GM21515 (cell line): ENCODE results near the gene CDH23.

Source experiments
- ATAC-seq: cut with Tn5 transposase; IDR thresholded peaks from one replicate; pipeline ENCODE4 v1.9.1; 2021; ENCODE audit not compliant: unreplicated experiment

Gene CDH23

GRCh38 chr10:71511206-71511605 lies 114.5 kb downstream of the CDH23 start:
- ATAC-seq = no peak

GRCh38 chr10:71512312-71512711 lies 115.6 kb downstream of the CDH23 start:
- ATAC-seq = no peak

DNA sequence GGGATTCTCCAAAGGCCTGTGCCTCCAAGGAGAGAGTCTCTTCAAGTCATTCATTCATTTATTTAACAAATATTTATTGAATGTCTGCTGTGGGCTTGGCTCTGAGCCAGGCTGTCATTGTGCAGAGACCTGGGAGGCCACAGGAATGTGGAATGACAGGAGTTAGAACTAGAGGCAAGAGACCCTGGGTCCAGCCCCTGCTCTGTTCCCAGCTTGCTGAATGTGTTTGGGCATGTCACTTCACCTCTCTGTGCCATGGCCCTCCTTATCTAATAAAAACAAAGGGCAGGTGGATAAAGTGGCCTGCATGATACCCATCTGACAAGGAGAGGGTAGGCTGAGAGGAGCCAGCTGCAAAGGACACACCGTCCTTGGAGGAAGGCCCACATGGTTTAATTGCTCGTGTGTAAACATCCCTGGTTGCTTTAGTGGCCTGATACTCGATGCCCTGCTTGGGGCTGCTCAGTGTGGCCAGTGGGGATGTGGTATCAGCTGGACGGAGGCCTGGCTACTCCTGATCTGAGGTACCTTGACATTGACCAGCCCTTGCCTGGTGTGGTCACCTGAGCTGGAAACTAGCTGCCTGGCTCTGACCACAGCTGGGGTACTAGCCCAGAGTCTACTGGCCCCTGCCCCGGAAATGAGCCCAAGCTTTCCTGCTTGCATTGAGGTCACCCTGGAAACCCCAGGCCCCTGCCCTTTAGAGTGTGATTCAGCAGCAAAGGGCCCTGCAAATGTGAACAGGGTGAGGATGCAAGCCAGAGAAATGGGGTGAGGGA lies 116.2 kb downstream of the CDH23 start:
- no peak for ATAC-seq

GRCh38 chr10:71513540-71513853 lies 116.8 kb downstream of the CDH23 start:
- ATAC-seq = no peak

GRCh38 chr10:71513936-71514335 lies 117.2 kb downstream of the CDH23 start:
- ATAC-seq = no peak

- no peak for ATAC-seq
Measured at GRCh38 chr10:71515531-71516172, 118.9 kb downstream of the CDH23 start.

DNA sequence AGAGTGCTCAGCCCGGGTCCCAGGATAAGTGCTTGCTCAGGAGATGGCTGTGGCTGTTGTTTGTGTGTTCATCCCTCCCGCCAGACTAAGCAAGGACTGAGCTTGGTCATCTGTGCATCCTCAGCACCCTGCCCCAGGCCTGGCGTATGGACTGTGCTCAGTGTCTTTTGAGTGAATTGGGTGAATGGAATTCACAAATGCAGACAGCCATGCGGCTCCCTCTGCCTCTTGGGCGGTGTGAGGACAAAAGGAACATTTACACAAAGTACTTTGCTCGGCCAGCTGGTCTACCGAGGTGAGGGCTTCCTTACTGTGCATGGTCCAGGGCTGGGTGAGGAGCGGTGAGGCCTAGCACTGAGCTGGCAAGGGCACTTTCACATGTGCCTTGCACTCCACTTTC lies 120.2 kb downstream of the CDH23 start:
- ATAC-seq = no peak

DNA sequence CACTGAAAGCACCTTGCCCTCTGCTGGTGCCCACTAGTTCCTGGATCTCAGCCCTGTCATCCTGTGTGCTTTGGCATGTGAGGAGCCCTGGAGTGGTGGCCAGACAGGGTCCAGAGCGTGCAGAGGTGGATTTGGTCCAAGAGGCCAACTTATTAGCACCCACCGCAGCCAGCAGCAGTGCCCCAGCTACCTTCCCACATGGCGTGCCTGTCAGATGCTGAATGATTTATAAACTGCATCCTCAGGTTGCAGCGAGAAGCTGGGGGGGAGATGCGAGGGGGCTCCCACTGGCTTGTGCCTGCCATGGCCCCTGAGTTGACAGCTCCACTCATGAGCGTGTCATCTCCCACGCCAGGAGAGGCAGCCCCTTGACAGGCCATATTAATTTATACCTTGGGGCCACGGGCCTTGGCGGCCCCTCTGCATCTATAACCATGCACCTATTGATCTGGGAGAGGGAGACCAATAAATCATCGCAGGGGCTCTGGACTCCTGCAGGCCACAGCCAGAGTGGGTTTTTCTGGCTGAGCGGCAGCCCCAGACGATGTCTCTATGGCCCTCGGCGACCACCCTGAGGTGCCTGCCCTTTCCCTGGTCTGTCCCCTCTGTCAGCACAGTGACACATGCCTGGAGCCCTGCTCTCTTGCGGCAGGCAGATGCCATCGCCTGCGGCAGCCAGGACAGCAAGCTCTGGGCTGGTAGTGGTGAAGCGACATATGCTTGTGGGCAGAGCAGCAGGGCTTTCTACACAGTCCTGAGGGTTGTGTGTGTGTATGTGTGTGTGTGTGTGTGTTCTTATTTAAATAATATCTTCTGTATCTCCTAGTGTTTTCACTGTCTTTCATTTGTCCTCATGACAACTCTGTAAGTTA lies 120.8 kb downstream of the CDH23 start:
- no peak for ATAC-seq

DNA sequence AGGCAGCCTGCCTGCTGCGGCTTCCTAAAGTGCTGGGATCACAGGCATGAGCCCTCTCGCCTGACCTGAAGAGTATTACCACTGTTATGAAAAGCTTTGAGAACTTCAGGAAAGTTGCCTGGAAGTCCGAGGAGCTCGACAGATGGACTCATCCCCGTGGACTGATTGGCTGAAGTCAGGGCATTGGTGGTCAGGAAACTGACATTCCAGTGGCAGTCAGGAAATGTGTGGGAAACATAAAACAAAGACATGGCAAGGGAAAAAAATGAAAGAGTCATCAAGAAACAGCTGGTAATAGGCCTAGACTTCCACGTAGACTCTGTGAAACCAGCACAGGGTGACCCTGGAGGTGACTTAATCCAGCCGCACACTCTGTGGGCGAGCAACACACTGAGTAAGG lies 123.3 kb downstream of the CDH23 start:
- ATAC-seq = no peak

GRCh38 chr10:71521504-71522441 lies 125.1 kb downstream of the CDH23 start:
- ATAC-seq = no peak

DNA sequence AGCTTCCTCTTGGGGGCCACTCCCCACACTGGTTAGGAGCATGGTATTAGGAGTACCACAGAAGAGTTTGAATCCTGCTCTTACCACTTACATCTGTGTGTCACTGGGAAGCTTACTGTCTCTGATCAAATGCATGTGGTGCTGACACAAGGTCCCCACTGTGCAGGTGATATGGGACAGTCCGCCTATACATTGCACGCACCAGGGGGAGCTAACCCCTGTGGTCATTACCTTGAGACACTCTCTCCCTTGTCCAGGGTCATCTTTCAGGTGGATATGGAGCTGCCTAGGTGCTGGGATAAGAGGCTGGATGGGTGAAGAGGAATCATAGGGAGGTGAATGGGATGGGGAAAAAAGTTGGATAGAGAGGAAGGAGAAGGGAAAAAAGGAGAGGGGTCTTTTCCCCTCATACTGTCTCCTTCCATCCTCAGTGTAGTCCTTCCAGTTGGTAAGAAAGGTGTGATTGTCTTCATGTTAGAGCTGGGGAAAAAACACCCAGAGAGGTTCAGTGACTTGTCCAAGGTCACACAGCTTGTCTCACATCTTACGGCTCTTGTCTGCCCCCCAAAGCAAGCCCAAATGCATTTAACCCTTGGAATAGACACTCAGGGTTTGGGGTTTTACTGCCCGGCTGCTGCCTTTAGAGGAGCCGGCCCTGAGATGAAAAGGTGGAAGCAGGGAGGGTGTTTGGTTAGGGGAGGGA lies 125.9 kb downstream of the CDH23 start:
- no peak for ATAC-seq

DNA sequence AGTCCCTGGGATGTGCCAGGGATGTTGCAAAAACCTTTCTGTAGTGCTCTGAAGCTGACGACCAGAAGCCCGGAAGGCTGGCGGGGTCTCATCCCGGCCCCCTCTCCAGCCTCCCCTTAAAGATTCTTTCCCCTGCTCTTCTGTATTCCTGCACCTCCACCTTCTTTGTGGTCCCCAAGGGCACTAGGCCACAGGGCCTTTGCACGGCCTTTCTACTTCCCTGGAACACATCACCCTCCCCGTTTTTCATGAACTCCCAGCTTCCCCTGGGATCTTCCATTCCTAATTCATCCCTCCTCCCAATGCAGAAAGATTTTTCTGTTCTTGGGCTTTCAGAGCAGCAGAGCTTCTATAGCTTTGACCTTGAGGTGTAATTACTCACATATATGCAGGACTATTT lies 127.0 kb downstream of the CDH23 start:
- ATAC-seq = no peak

DNA sequence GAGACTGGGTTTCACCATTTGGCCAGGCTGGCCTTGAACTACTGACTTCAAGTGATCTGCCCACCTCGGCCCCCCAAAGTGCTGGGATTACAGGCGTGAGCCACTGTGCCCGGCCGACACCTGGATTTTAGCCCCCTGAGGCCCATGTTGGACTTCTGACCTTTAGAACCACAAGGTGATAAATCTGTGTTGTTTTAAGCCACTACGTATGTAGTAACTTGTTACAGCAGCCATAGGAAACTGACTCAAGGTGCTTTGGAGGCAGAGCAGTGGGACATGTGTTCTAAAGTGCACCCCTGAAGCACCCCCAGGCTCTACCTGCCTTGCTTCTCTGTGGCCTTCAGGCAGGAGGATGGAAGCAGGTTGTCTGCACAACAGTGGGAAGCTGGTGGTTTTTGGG lies 128.4 kb downstream of the CDH23 start:
- no peak for ATAC-seq

DNA sequence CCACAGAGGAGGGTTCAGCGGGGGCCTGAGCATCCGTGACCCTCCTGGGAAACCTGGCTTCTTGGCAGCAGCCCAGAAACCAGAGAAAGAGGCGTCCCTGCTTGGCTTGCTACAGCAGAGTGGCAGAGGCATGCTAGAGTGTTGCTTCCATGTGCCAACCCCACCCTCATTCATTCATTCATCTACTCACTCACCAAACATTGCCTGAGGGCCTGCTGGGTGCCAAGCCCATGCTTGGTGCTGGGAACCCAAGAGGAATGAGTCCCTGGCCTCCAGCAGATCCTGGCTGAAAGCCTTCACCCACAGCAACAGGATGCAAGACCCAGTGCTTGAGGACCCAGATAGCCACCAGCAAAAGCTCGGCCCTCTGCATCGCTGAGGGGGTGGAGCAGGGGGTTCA lies 129.0 kb downstream of the CDH23 start:
- ATAC-seq = no peak

- ATAC-seq = no peak
Measured at GRCh38 chr10:71526653-71527052, 129.9 kb downstream of the CDH23 start.

- no peak for ATAC-seq
Measured at GRCh38 chr10:71527135-71527534, 130.4 kb downstream of the CDH23 start.

GRCh38 chr10:71528371-71529206 lies 131.9 kb downstream of the CDH23 start:
- no peak for ATAC-seq

- ATAC-seq = no peak
Measured at GRCh38 chr10:71529207-71529827, 132.6 kb downstream of the CDH23 start.

GRCh38 chr10:71530781-71531180 lies 134.1 kb downstream of the CDH23 start:
- ATAC-seq = no peak
